ENCODE results near the gene LMNTD2.

LMNTD2 gene

GRCh38 chr11:556662-557256 lies 3.8 kb downstream of the LMNTD2 start:
- H3K9me3 Mint-ChIP-seq, result no peaks in the 10 kb centered on the region

GRCh38 chr11:555780-556661 lies 4.5 kb downstream of the LMNTD2 start:
- no peak for DNase-seq (ENCODE audit: low spot score)
- H3K4me3 Mint-ChIP-seq, result no peak overlapping the region
- H3K36me3 Mint-ChIP-seq (ENCODE audit: low read depth), result no peaks in the 10 kb centered on the region
- H3K27ac Mint-ChIP-seq, result no peak overlapping the region
- H3K27me3 Mint-ChIP-seq (ENCODE audit: low read depth), result peaks cover 14% of the 10 kb centered on the region
- H3K4me1 Mint-ChIP-seq (ENCODE audit: low read depth), result peaks cover 5% of the 10 kb centered on the region
- no peaks in the 10 kb centered on the region for H3K9me3 Mint-ChIP-seq

More at GRCh38 chr11:556662-557256, 3.8 kb downstream of the LMNTD2 start:
- H3K4me3 Mint-ChIP-seq, result no peak overlapping the region
- peaks cover 14% of the 10 kb centered on the region for H3K27me3 Mint-ChIP-seq (ENCODE audit: low read depth)
- no peak overlapping the region for H3K27ac Mint-ChIP-seq
- peaks cover 9% of the 10 kb centered on the region for H3K4me1 Mint-ChIP-seq (ENCODE audit: low read depth)
- peaks cover 4% of the 10 kb centered on the region for H3K36me3 Mint-ChIP-seq (ENCODE audit: low read depth)
- DNase-seq (ENCODE audit: low spot score), result no peak

- H3K27me3 Mint-ChIP-seq (ENCODE audit: low read depth), result peaks cover 14% of the 10 kb centered on the region
- H3K36me3 Mint-ChIP-seq (ENCODE audit: low read depth), result no peaks in the 10 kb centered on the region
- H3K4me3 Mint-ChIP-seq, result no peak overlapping the region
- H3K27ac Mint-ChIP-seq, result no peak overlapping the region
- H3K9me3 Mint-ChIP-seq, result no peaks in the 10 kb centered on the region
- peaks cover 5% of the 10 kb centered on the region for H3K4me1 Mint-ChIP-seq (ENCODE audit: low read depth)
- DNase-seq (ENCODE audit: low spot score), result no peak
Measured at GRCh38 chr11:555227-555779, 5.2 kb downstream of the LMNTD2 start.

GRCh38 chr11:554428-555226 lies 5.9 kb downstream of the LMNTD2 start:
- Mint-ChIP-seq H3K4me1 (ENCODE audit: low read depth) (peaks cover under 1% of the 10 kb centered on the region), H3K4me3 (no peak overlapping the region), H3K27ac (no peak overlapping the region), H3K9me3 (no peaks in the 10 kb centered on the region), H3K27me3 (ENCODE audit: low read depth) (peaks cover 14% of the 10 kb centered on the region), H3K36me3 (ENCODE audit: low read depth) (no peaks in the 10 kb centered on the region)
- peak; percentile 65 for DNase-seq (ENCODE audit: low spot score)

GRCh38 chr11:553988-554340 lies 6.6 kb downstream of the LMNTD2 start:
- H3K4me1 Mint-ChIP-seq (ENCODE audit: low read depth), result no peaks in the 10 kb centered on the region
- H3K27ac Mint-ChIP-seq, result no peak overlapping the region
- H3K27me3 Mint-ChIP-seq (ENCODE audit: low read depth), result peaks cover 14% of the 10 kb centered on the region
- no peak for DNase-seq (ENCODE audit: low spot score)
- no peaks in the 10 kb centered on the region for H3K36me3 Mint-ChIP-seq (ENCODE audit: low read depth)
- no peaks in the 10 kb centered on the region for H3K9me3 Mint-ChIP-seq
- no peak overlapping the region for H3K4me3 Mint-ChIP-seq

GRCh38 chr11:553083-553987 lies 7.2 kb downstream of the LMNTD2 start:
- Mint-ChIP-seq H3K4me1 (ENCODE audit: low read depth) (no peaks in the 10 kb centered on the region), H3K36me3 (ENCODE audit: low read depth) (no peaks in the 10 kb centered on the region), H3K4me3 (no peak overlapping the region), H3K27ac (no peak overlapping the region), H3K9me3 (no peaks in the 10 kb centered on the region), H3K27me3 (ENCODE audit: low read depth) (peaks cover 14% of the 10 kb centered on the region)
- no peak for DNase-seq (ENCODE audit: low spot score)

- H3K27ac Mint-ChIP-seq, result no peak overlapping the region
- DNase-seq (ENCODE audit: low spot score), result no peak
- H3K9me3 Mint-ChIP-seq, result no peaks in the 10 kb centered on the region
- no peak overlapping the region for H3K4me3 Mint-ChIP-seq
- H3K36me3 Mint-ChIP-seq (ENCODE audit: low read depth), result no peaks in the 10 kb centered on the region
- H3K4me1 Mint-ChIP-seq (ENCODE audit: low read depth), result no peaks in the 10 kb centered on the region
- peaks cover 4% of the 10 kb centered on the region for H3K27me3 Mint-ChIP-seq (ENCODE audit: low read depth)
Measured at GRCh38 chr11:551596-551995, 8.9 kb downstream of the LMNTD2 start.

- H3K9me3 Mint-ChIP-seq, result no peaks in the 10 kb centered on the region
- no peaks in the 10 kb centered on the region for H3K27me3 Mint-ChIP-seq (ENCODE audit: low read depth)
- H3K4me3 Mint-ChIP-seq, result no peak overlapping the region
- DNase-seq (ENCODE audit: low spot score), result no peak
- H3K36me3 Mint-ChIP-seq (ENCODE audit: low read depth), result no peaks in the 10 kb centered on the region
- no peak overlapping the region for H3K27ac Mint-ChIP-seq
- H3K4me1 Mint-ChIP-seq (ENCODE audit: low read depth), result no peaks in the 10 kb centered on the region
Measured at GRCh38 chr11:551131-551530, 9.4 kb downstream of the LMNTD2 start.

GRCh38 chr11:550746-551085 lies 9.8 kb downstream of the LMNTD2 start:
- Mint-ChIP-seq H3K4me3 (no peak overlapping the region), H3K4me1 (ENCODE audit: low read depth) (no peaks in the 10 kb centered on the region), H3K9me3 (no peaks in the 10 kb centered on the region), H3K27me3 (ENCODE audit: low read depth) (no peaks in the 10 kb centered on the region), H3K27ac (no peak overlapping the region), H3K36me3 (ENCODE audit: low read depth) (no peaks in the 10 kb centered on the region)
- no peak for DNase-seq (ENCODE audit: low spot score)

GRCh38 chr11:550021-550745 lies 10.4 kb downstream of the LMNTD2 start:
- Mint-ChIP-seq H3K27me3 (ENCODE audit: low read depth) (no peaks in the 10 kb centered on the region), H3K9me3 (no peaks in the 10 kb centered on the region), H3K4me3 (no peak overlapping the region), H3K4me1 (ENCODE audit: low read depth) (no peaks in the 10 kb centered on the region), H3K27ac (no peak overlapping the region), H3K36me3 (ENCODE audit: low read depth) (no peaks in the 10 kb centered on the region)
- DNase-seq (ENCODE audit: low spot score), result no peak

GRCh38 chr11:548700-549603 lies 11.6 kb downstream of the LMNTD2 start:
- Mint-ChIP-seq H3K4me3 (no peak overlapping the region), H3K27ac (no peak overlapping the region), H3K27me3 (ENCODE audit: low read depth) (no peaks in the 10 kb centered on the region), H3K9me3 (no peaks in the 10 kb centered on the region), H3K4me1 (ENCODE audit: low read depth) (no peaks in the 10 kb centered on the region), H3K36me3 (ENCODE audit: low read depth) (no peaks in the 10 kb centered on the region)
- no peak for DNase-seq (ENCODE audit: low spot score)

- Mint-ChIP-seq H3K36me3 (ENCODE audit: low read depth) (no peaks in the 10 kb centered on the region), H3K27me3 (ENCODE audit: low read depth) (no peaks in the 10 kb centered on the region), H3K27ac (no peak overlapping the region), H3K4me1 (ENCODE audit: low read depth) (no peaks in the 10 kb centered on the region), H3K4me3 (no peak overlapping the region), H3K9me3 (no peaks in the 10 kb centered on the region)
- DNase-seq (ENCODE audit: low spot score), result no peak
Measured at GRCh38 chr11:545171-545570, 15.4 kb downstream of the LMNTD2 start.

Measured in T-helper 2 cell treated with Interferon-gamma antibody and Interleukin-4, amounts not matched to agents 5 μg/mL and 100 μg/mL, for 36 hours (primary cell).